ENCODE results near the gene ZNF160. TPM values are rescaled to one million over a fixed set of nuclear protein-coding genes. Genes with fewer than 3 reads are reported as not detected.
"Not testable (repeated sequence)": the region's sequence is repeated elsewhere in the genome, so short reads cannot be mapped to it uniquely, and the experiment has no call there.

ZNF160 gene
- total RNA-seq, 3 donors from 2014 or later = 9.0 to 14.8 (median 12.4) TPM

DNA sequence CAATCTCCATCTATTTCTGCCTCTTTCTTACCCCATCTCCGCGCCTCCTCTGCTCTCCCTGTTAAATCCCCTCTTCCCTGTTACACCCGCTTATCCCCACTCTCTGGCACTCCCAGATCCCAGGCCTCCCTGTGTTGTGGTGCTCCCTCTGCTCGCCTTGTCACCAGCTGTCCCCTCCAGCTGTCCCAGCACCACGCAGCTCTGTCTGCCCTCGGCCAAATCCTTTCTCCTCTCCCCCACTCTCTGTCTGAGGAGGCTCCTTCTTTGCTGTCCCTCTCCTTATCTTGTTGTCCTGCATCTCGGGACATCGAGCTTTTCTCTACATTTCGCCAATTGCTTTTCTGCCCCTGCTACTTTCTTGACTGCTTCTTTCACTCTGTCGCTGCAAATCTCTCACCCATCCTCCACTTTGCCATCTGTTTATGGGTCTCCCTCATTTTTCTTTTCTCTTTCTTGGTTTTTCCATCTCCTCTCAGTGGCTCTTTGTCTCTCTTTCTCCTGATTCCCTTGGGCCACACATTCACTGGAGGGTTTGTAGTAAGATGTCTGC is 941 bp downstream of the ZNF160 start:
- peaks cover 24% of the 10 kb centered on the region for H3K4me1 Mint-ChIP-seq (ENCODE audit: low read depth)
- ATAC-seq (no peak), DNase-seq (no peak)

DNA sequence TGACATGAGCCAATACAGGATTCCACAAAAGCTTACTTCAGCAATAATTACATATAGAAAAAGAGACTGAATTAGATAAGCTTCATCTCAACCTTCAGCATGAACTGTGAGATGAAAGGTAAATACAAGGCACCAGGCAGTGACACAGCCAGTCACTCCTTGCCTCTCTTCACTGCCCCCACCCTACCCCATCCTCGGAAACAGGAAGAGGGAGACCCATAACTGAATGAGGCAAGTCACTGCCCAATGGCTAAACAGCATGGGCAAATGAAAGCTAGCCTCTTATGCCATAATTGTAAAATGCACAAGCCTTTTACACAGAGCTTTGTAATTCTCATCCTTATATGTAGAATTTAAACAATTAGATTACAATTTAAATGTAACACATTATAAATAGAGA is 1.7 kb downstream of the ZNF160 start:
- Mint-ChIP-seq H3K36me3 (ENCODE audit: insufficient read depth) (peaks cover 32% of the 10 kb centered on the region), H3K4me3 (peak overlapping the region; percentile 87), H3K4me1 (ENCODE audit: low read depth) (peaks cover 24% of the 10 kb centered on the region), H3K9me3 (peaks cover 13% of the 10 kb centered on the region), H3K27me3 (ENCODE audit: low read depth) (no peaks in the 10 kb centered on the region)
- no peak for DNase-seq
- no peak for ATAC-seq

More for the DNA sequence above, 941 bp downstream of the ZNF160 start:
- Mint-ChIP-seq H3K4me3 (peak overlapping the region; percentile 87), H3K9me3 (peaks cover 19% of the 10 kb centered on the region), H3K27me3 (ENCODE audit: low read depth) (no peaks in the 10 kb centered on the region), H3K36me3 (ENCODE audit: insufficient read depth) (peaks cover 30% of the 10 kb centered on the region)

DNA sequence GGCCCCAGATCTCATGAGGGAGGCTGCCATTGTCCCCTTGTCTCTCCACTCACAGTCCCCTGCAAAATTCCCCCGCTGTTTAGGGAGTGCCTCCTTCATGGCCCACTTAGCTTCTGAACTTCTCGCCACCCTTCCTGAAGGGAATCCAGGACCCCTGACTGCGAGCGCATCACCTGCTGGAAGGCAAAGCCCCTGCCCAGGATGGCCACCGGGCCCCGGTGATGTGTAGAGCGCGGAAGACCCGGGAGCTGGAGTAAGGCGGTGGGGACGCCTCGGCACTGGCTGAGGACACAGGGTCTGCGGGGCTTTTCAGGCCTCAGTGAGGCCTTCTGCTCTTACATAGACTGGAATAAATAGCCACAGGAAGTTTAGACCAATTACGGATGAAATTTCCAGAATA is 4.7 kb downstream of the ZNF160 start:
- H3K4me3 Mint-ChIP-seq; H3K27me3 Mint-ChIP-seq (ENCODE audit: low read depth); ATAC-seq; DNase-seq: not testable (repeated sequence)
- Mint-ChIP-seq H3K9me3 (peaks cover 13% of the 10 kb centered on the region), H3K4me1 (ENCODE audit: low read depth) (peaks cover 26% of the 10 kb centered on the region), H3K36me3 (ENCODE audit: insufficient read depth) (peaks cover 45% of the 10 kb centered on the region)

DNA sequence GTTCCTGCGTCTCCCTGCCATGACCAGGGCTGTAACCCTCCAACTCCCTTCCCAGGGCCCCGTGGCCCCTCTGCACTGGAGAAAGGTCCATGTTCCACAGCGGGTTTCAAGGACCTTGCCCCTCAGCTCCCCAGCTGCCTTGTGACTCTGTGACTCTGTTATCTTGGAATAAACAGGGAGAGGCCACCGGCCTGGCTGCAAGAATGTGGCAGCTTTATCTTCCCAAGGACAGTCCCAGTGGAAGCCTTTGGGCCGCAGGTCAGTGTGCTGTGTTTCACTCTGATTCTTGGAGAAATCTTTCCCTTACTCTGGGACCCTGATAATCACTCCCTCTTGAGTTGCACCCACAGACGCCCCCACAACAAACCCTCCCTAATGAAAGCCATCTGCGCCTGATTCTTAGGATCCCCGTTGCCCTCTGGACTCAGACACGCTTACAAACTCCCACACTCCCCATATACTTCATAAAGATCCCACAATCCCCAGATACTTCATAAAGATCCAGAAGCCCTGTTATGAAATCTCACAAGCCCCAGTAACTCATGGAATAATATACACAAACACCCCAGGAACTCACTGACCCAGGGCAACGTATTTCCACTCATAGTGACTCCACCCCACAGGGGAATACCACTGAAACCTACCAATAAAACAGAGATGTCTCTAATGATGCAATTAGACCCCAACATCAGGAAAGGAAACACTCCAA is 6.1 kb downstream of the ZNF160 start:
- not testable (repeated sequence) for H3K27me3 Mint-ChIP-seq (ENCODE audit: low read depth); ATAC-seq; DNase-seq; H3K4me3 Mint-ChIP-seq
- H3K9me3 Mint-ChIP-seq = peaks cover 13% of the 10 kb centered on the region
- peaks cover 21% of the 10 kb centered on the region for H3K4me1 Mint-ChIP-seq (ENCODE audit: low read depth)
- H3K36me3 Mint-ChIP-seq (ENCODE audit: insufficient read depth) = peaks cover 55% of the 10 kb centered on the region

DNA sequence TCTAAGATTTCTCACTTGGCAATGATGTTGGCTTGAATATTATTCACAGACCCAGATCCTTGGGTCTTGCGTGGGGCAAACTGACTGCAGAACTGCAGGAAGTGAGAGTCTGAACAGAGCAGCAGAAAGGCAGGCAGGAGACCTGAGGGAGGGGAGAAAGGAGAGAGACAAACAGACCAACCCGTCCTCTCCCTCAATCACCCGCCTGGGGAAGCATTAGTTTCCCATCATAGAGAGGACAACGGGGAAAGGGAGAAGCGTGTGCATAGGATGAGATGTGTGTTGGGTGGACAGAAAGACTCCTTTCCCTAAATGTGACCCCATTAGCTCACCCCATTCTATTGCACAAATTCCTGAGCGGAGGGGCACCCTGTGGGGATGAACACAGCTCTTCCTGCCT is 6.6 kb downstream of the ZNF160 start:
- DNase-seq; H3K27me3 Mint-ChIP-seq (ENCODE audit: low read depth); H3K4me3 Mint-ChIP-seq; ATAC-seq: not testable (repeated sequence)
- Mint-ChIP-seq H3K4me1 (ENCODE audit: low read depth) (peaks cover 16% of the 10 kb centered on the region), H3K36me3 (ENCODE audit: insufficient read depth) (peaks cover 56% of the 10 kb centered on the region), H3K9me3 (peaks cover 13% of the 10 kb centered on the region)

DNA sequence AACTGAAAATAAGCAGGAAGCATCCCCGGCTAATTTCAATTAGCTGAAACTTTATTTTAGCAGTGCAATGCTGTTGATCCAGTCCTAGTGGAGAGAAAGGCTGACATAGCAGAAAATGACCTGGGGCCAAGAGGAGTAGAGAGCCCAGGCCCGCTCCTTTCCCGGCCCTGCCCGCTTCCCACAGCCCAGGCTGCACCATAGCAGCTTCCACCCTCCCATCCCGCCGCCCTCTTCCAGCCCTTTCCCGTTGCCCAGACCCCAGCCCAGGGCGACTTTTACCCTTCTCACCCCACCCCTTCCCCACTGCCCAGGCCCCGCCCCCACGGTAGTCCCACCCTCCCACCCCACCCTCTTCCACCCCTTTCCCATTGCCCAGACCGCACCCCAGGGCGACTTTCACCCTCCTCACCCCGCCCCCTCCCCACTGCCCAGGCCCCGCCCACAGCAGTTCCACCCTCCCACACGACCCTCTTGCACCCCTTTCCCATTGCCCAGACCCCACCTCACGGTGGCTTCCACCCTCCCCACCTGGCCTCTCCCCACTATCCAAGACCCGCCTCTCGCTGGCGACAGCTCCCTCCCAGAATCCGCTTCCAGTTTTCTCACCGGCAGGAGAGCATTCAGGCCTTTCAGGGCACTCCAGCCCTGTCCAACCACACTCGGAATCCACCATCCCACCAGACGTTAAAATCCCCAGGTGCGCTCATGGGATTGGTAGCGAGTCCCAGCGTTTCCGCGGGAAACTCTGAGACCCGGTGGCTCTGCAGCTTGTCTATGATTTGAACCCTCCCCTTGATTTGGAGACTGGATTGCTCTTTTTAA is 8.3 kb downstream of the ZNF160 start:
- no peak for DNase-seq
- Mint-ChIP-seq H3K9me3 (peaks cover 13% of the 10 kb centered on the region), H3K4me3 (no peak overlapping the region), H3K4me1 (ENCODE audit: low read depth) (peaks cover 11% of the 10 kb centered on the region), H3K36me3 (ENCODE audit: insufficient read depth) (peaks cover 66% of the 10 kb centered on the region), H3K27me3 (ENCODE audit: low read depth) (no peaks in the 10 kb centered on the region)
- ATAC-seq = no peak

DNA sequence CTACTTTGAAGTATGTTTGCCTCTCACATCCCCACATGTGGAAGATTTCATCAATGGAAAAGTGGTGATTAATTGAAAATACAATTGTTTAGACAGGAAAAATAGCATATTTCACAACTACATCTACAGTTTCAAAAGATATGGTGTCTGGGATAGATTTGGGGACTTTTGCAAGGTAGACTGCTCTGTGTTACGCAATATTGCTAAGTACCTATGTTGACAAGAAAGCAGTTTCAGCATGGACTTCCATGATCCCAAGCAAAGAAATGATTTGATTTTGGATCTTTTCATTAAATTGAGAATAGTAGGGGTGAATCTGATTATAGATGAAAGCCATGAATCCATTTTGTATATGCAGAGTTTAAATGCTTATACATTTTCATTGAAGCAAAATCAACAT is 10.5 kb downstream of the ZNF160 start:
- H3K4me3 Mint-ChIP-seq = no peak overlapping the region
- peaks cover 2% of the 10 kb centered on the region for H3K4me1 Mint-ChIP-seq (ENCODE audit: low read depth)
- no peak for ATAC-seq
- DNase-seq = no peak
- H3K36me3 Mint-ChIP-seq (ENCODE audit: insufficient read depth) = peaks cover 65% of the 10 kb centered on the region
- H3K9me3 Mint-ChIP-seq = peaks cover 5% of the 10 kb centered on the region
- no peaks in the 10 kb centered on the region for H3K27me3 Mint-ChIP-seq (ENCODE audit: low read depth)

DNA sequence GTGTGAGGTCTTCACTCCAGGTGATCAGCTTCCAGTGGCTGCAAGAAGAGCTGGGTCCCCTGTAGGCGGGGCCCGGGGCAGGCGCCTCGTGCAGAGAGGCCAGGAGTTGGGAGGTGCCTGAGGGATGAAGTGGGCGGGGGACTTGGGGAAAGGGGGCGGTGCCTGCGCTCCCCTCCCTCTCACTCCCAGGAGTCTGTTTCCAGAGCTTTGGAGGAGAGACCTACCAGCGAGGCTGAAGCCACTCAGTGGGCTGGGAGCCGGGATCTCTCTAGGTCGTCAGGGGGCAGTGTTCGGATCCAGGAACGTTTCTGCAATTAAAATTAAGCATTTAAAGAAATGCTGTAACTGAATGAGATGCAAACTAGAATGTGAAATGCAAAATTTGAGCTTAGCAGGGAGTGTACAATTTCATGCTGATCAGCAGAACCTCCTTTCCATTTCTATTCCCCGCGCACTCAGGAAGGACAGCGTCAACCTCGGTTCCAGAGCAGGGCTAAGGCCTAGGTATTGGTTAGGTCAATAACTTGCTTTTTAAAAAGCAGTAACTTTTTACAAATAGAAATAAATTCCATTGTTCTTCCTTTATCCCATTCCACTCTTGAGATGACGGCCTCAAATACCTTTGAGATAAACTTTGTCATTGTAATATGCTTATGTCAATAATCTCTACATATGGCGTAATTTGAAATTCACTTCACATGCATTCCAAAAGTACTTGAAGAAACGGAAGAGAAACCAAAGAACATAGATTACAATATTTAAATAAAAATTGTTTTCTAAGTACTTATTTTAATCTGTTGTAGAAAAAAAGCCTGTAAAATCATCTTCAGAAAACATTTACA is 11.6 kb downstream of the ZNF160 start:
- Mint-ChIP-seq H3K4me1 (ENCODE audit: low read depth) (peaks cover 2% of the 10 kb centered on the region), H3K27me3 (ENCODE audit: low read depth) (no peaks in the 10 kb centered on the region), H3K9me3 (peaks cover 9% of the 10 kb centered on the region), H3K4me3 (no peak overlapping the region), H3K36me3 (ENCODE audit: insufficient read depth) (peaks cover 68% of the 10 kb centered on the region)
- ATAC-seq (no peak), DNase-seq (no peak)

DNA sequence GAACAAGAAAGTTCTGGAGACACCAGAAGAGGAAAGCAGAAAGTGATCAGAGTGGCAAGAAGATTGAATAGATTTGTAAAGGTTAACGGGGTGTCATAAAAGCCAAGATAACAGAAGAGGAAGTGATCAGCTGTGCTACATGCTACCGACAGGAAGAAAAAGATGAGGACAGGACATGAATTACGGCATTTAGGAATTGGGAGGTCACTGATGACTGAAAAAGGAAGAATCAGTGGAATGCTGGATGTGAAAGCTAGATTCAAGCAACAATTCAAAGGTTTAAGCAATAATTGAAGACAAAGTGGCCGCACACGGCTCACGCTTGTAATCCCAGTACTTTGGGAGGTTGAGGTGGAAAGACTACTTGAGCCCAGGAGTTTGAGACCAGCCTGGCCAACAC is 15.1 kb downstream of the ZNF160 start:
- H3K27me3 Mint-ChIP-seq (ENCODE audit: low read depth) = no peaks in the 10 kb centered on the region
- H3K4me3 Mint-ChIP-seq = no peak overlapping the region
- H3K9me3 Mint-ChIP-seq = peaks cover 17% of the 10 kb centered on the region
- DNase-seq (no peak), ATAC-seq (no peak)
- peaks cover 81% of the 10 kb centered on the region for H3K36me3 Mint-ChIP-seq (ENCODE audit: insufficient read depth)
- peaks cover 2% of the 10 kb centered on the region for H3K4me1 Mint-ChIP-seq (ENCODE audit: low read depth)

DNA sequence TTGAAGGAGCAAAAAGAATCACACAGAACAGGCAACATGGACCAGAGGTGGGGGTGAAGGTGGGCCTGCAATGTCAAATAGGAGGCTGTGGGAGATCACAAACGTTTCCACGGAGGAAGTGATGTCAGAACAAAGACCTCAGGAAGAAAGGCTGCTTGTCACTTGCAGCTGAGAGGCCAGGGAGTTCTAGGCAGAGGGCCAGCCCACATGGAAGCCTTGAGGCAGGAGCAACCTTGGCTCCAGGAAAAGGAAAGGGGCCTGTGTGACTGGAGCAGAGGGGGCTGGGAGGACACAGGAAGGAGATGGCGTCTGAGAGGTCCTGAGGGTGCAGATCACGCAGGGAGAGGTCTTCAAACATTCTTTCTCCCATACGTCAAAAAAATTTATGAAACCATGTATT is 16.3 kb downstream of the ZNF160 start:
- Mint-ChIP-seq H3K27me3 (ENCODE audit: low read depth) (no peaks in the 10 kb centered on the region), H3K4me1 (ENCODE audit: low read depth) (peaks cover 2% of the 10 kb centered on the region), H3K9me3 (peaks cover 19% of the 10 kb centered on the region), H3K36me3 (ENCODE audit: insufficient read depth) (peaks cover 86% of the 10 kb centered on the region), H3K4me3 (no peak overlapping the region)
- DNase-seq = no peak
- no peak for ATAC-seq

DNA sequence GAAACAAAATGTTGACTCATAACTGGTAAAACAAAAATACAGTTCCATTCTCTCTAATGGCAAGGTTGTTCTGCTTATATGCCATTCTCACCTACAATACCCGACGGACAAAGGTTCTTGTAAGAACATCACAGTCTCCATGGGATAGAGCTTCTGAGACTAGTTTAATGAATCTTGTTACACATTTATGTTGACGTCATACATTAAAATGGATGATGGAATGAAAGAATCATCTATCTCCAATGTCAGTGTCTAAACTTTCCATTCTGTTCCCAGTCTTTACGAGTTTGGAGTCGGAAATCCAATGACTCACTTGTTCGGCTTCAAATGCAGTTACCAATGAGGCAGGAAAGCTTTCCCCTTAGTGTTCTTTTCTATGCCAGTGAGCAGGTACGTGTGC is 17.7 kb downstream of the ZNF160 start:
- H3K27me3 Mint-ChIP-seq (ENCODE audit: low read depth) = no peaks in the 10 kb centered on the region
- no peak for DNase-seq
- H3K4me1 Mint-ChIP-seq (ENCODE audit: low read depth) = peaks cover 2% of the 10 kb centered on the region
- peaks cover 32% of the 10 kb centered on the region for H3K9me3 Mint-ChIP-seq
- H3K4me3 Mint-ChIP-seq = no peak overlapping the region
- H3K36me3 Mint-ChIP-seq (ENCODE audit: insufficient read depth) = peaks cover 91% of the 10 kb centered on the region
- ATAC-seq = no peak

DNA sequence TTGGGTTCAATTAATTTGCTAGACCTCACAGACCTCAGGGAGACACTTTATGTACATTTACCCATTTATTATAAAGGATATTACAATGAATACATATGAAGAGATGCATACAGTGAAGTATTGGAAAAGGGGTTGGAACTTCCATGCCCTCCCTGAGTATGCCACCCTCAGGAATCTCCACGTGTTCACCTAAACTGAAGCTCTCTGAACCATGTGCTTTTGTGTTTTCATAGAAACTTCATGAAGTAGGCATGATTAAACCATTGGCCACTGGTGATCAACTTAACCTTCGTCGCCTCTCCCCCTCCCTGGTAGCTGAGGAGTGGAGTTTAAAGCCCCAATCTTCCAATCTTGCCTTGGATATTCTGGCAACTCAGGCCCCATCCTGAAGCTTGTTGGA is 20.3 kb downstream of the ZNF160 start:
- H3K9me3 Mint-ChIP-seq = peaks cover 46% of the 10 kb centered on the region
- H3K36me3 Mint-ChIP-seq (ENCODE audit: insufficient read depth) = peaks cover 91% of the 10 kb centered on the region
- no peak overlapping the region for H3K4me3 Mint-ChIP-seq
- no peaks in the 10 kb centered on the region for H3K27me3 Mint-ChIP-seq (ENCODE audit: low read depth)
- peaks cover 5% of the 10 kb centered on the region for H3K4me1 Mint-ChIP-seq (ENCODE audit: low read depth)
- DNase-seq (no peak), ATAC-seq (no peak)

DNA sequence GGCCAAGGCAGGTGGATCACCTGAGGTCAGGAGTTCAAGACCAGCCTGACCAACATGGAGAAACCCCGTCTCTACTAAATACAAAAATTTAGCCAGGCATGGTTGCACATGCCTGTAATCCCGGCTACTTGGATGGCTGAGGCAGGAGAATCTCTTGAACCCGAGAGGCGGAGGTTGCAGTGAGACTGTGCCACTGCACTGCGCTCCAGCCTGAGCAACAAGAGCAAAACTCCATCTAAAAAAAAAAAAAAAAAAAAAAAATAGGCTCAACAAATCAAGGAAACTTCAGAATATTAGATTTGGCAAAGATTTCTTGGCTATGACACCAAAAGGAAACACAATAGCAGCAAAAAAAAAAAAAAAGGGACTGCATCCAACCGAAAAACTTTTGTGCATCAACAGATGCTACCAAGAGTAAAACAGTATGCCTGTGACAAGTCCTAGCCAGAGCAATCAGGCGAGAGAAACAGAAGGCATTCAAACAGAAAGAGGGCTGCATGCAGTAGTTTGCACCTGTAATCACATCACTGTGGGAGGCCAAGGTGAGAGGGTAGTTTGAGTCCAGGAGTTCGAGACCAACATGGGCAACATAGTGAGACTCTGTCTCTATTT is 23.8 kb downstream of the ZNF160 start:
- ATAC-seq (no peak), DNase-seq (no peak)
- Mint-ChIP-seq H3K9me3 (peaks cover 53% of the 10 kb centered on the region), H3K36me3 (ENCODE audit: insufficient read depth) (peaks cover 92% of the 10 kb centered on the region), H3K4me1 (ENCODE audit: low read depth) (peaks cover 3% of the 10 kb centered on the region), H3K4me3 (no peak overlapping the region), H3K27me3 (ENCODE audit: low read depth) (no peaks in the 10 kb centered on the region)

DNA sequence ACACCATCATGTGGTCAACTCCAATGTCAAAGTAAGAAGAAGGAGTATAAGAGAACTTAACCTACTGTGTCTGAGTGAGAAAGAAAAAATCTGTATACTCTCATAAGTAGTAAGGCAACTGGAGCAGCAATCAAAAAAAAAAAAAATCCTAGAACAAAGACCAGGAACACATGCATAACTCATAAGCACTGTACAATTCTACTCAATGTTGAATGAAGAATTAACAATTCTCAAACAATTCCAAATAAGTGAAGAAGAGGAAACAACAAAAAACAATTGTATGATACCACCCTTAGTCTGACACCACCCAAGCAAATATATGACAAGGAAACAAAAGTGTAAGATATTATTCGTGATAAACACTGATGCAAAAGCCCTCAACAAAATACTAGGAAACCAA is 24.6 kb downstream of the ZNF160 start:
- DNase-seq = no peak
- peaks cover 57% of the 10 kb centered on the region for H3K9me3 Mint-ChIP-seq
- peaks cover 3% of the 10 kb centered on the region for H3K4me1 Mint-ChIP-seq (ENCODE audit: low read depth)
- no peak overlapping the region for H3K4me3 Mint-ChIP-seq
- peaks cover 92% of the 10 kb centered on the region for H3K36me3 Mint-ChIP-seq (ENCODE audit: insufficient read depth)
- ATAC-seq = no peak
- H3K27me3 Mint-ChIP-seq (ENCODE audit: low read depth) = no peaks in the 10 kb centered on the region

Data from activated T-cell treated with anti-CD3 and anti-CD28 coated beads, Interleukin-2, amount 50 U/mL, for 4 hours (primary cell).